Keratinocyte (primary cell): ENCODE data around the gene SH2D2A. TPM values are rescaled to one million over a fixed set of nuclear protein-coding genes. Genes with fewer than 3 reads are reported as not detected.

ENCODE experiments used
- DNase-seq: peaks from one replicate; pipeline ENCODE4 v3.0.0-alpha.2; 2011; ENCODE audit warnings: low read depth, missing footprints, low spot score
- FAIRE-seq: peaks from 2 replicates; lab custom pipeline; 2011; peaks lifted over from hg19 to GRCh38; lab: Jason Lieb, UNC
- H2AFZ ChIP-seq: 2 replicates; pipeline ENCODE4 v1.6.0; 2012; ENCODE audit warnings: low read length, control low read depth, inconsistent platforms; ENCODE audit not compliant: control insufficient read depth
- H3K27ac ChIP-seq: 2 replicates; pipeline ENCODE4 v1.5.1; 2011; ENCODE audit warnings: low read length; ENCODE audit not compliant: control insufficient read depth, insufficient read depth
- H3K27me3 ChIP-seq: 3 replicates; pipeline ENCODE4 v1.6.0; 2011; ENCODE audit warnings: low read length; ENCODE audit not compliant: control insufficient read depth, insufficient read depth; ENCODE audit errors: extremely low read depth
- H3K36me3 ChIP-seq, 2 experiments: 2 replicates in 1 of 2; 3 replicates in 1 of 2; pipeline ENCODE4 v1.5.1; 2011; ENCODE audit warnings: low read length in 2 of 2, mild to moderate bottlenecking in 1 of 2; ENCODE audit not compliant: control insufficient read depth in 2 of 2, insufficient read depth in 2 of 2; ENCODE audit errors: extremely low read depth in 1 of 2
- H3K4me1 ChIP-seq: 3 replicates; pipeline ENCODE4 v1.5.1; 2011; ENCODE audit warnings: low read length; ENCODE audit not compliant: control insufficient read depth, insufficient read depth; ENCODE audit errors: extremely low read depth
- H3K4me2 ChIP-seq: 3 replicates; pipeline ENCODE4 v1.6.0; 2011; ENCODE audit warnings: low read depth, low read length; ENCODE audit not compliant: control insufficient read depth, insufficient read depth; ENCODE audit errors: extremely low read depth
- H3K4me3 ChIP-seq, 3 experiments: fragments of 200-600 bp in 1 of 3; sonication (generic) in 1 of 3; 2 replicates in 2 of 3; 3 replicates in 1 of 3; pipeline ENCODE4 v1.5.1; 2011 to 2016; ENCODE audit warnings: low read length in 3 of 3, mild to moderate bottlenecking in 3 of 3, control low read depth in 2 of 3, inconsistent platforms in 1 of 3, low read depth in 1 of 3, mixed read lengths in 1 of 3, mixed run types in 1 of 3, moderate library complexity in 1 of 3; ENCODE audit not compliant: control insufficient read depth in 2 of 3, insufficient read depth in 2 of 3; ENCODE audit errors: extremely low read depth in 1 of 3
- H3K79me2 ChIP-seq: 2 replicates; pipeline ENCODE4 v1.6.0; 2012; ENCODE audit warnings: low read length; ENCODE audit not compliant: control insufficient read depth, insufficient read depth
- H3K9ac ChIP-seq: 3 replicates; pipeline ENCODE4 v1.6.0; 2011; ENCODE audit warnings: low read length; ENCODE audit not compliant: control insufficient read depth, insufficient read depth; ENCODE audit errors: extremely low read depth
- H3K9me1 ChIP-seq: 3 replicates; pipeline ENCODE4 v1.6.0; 2011; ENCODE audit warnings: low read length; ENCODE audit not compliant: control insufficient read depth, insufficient read depth; ENCODE audit errors: extremely low read depth
- H3K9me3 ChIP-seq: 2 replicates; pipeline ENCODE4 v1.5.1; 2012; ENCODE audit warnings: low read depth, low read length; ENCODE audit not compliant: control insufficient read depth
- H4K20me1 ChIP-seq: 3 replicates; pipeline ENCODE4 v1.6.0; 2011; ENCODE audit warnings: low read length; ENCODE audit not compliant: control insufficient read depth, insufficient read depth; ENCODE audit errors: extremely low read depth
- CTCF ChIP-seq, 3 experiments: IDR thresholded peaks in 1 of 3; conservative IDR thresholded peaks in 1 of 3; optimal IDR thresholded peaks in 1 of 3; 2 replicates in 2 of 3; 3 replicates in 1 of 3; pipeline versions ENCODE3 to v1.5.1; 2011; ENCODE audit warnings: low read length in 3 of 3, mild to moderate bottlenecking in 3 of 3, moderate library complexity in 2 of 3, control low read depth in 1 of 3, inconsistent platforms in 1 of 3; ENCODE audit not compliant: insufficient read depth in 2 of 3; ENCODE audit errors: extremely low read depth in 1 of 3
- EZH2 ChIP-seq: IDR thresholded peaks from one replicate; pipeline ENCODE4 v1.6.1; 2012; ENCODE audit warnings: inconsistent platforms, mild to moderate bottlenecking, low read length, moderate library complexity
- dilution Hi-C: fragments of 300-500 bp; cut with MboI; formaldehyde crosslinking; loops from one replicate; pipeline ENCODE4 v1.7.0; 2020; ENCODE audit warnings: low sequenced_read_pairs; ENCODE audit not compliant: extremely low pct_ligation_motif_present
- polyA plus RNA-seq, 5 experiments: library from polyadenylated mRNA; depleted of rRNA in 3 of 5; stranded (reverse) in 3 of 5; stranded (forward) in 1 of 5; unstranded in 1 of 5; fragments of >200 nt; gene quantifications; 1 replicate in 1 of 5; 2 replicates in 3 of 5; 3 replicates in 1 of 5; pipeline versions ENCODE4 v1.2.1 to v1.2.3, GENCODE V29; 2011 to 2012; ENCODE audit warnings: missing spikeins in 2 of 5, low read depth in 1 of 5, low replicate concordance in 1 of 5

Gene SH2D2A
- polyA plus RNA-seq, 1 donor (not counting 4 experiments of a cell fraction or from before 2014, with no cell fraction given) = 2.5 TPM

GRCh38 chr1:156788136-156788535 is 28.5 kb downstream of the SH2D2A start:
- Histone ChIP-seq H3K27ac (no peak overlapping the region), H4K20me1 (no peaks in the 10 kb centered on the region), H3K9ac (no peak overlapping the region), H3K9me1 (no peaks in the 10 kb centered on the region), H3K9me3 (no peaks in the 10 kb centered on the region), H3K4me3 (no peak overlapping the region), H3K79me2 (peaks cover 23% of the 10 kb centered on the region), H2AFZ (no peak overlapping the region), H3K4me1 (no peaks in the 10 kb centered on the region), H3K27me3 (no peaks in the 10 kb centered on the region), H3K4me2 (no peak overlapping the region), H3K36me3 (peaks cover 26 to 30% of the 10 kb centered on the region in 2 experiments)
- no peak for FAIRE-seq
- DNase-seq = no peak
- dilution Hi-C loops = no loop called here
- no peak for TF ChIP-seq CTCF (optimal IDR thresholded peaks at IDR 0.05 in 1 of 3, IDR thresholded peaks at IDR 0.05 in 1 of 3, conservative IDR thresholded peaks at IDR 0.05 in 1 of 3; ENCODE audit: extremely low read depth in 1 of 3, insufficient read depth in 2 of 3, low read length in 3 of 3)
- TF ChIP-seq EZH2 = no peak

DNA sequence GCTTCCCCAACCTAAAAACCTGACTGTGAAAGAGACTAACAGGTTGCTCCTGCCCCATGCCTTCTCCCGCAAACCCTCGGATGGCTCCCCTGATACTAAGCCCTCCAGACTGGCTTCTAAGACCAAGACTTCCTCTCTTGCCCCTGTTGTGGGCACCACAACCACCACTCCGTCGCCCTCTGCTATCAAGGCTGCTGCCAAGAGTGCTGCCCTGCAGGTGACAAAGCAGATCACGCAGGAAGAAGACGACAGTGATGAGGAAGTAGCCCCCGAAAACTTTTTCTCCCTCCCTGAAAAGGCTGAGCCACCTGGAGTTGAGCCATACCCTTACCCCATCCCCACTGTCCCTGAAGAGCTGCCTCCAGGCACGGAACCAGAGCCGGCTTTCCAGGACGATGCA is 30.0 kb downstream of the SH2D2A start:
- no peaks in the 10 kb centered on the region for H3K4me1 ChIP-seq
- no peaks in the 10 kb centered on the region for H3K27me3 ChIP-seq
- no peaks in the 10 kb centered on the region for H3K9me3 ChIP-seq
- no peak overlapping the region for H3K4me2 ChIP-seq
- no peak overlapping the region for H3K4me3 ChIP-seq
- H3K79me2 ChIP-seq = peaks cover 35% of the 10 kb centered on the region
- no peaks in the 10 kb centered on the region for H3K9me1 ChIP-seq
- H3K27ac ChIP-seq = no peak overlapping the region
- peaks cover 21 to 31% of the 10 kb centered on the region in 2 experiments for H3K36me3 ChIP-seq
- peaks cover 3% of the 10 kb centered on the region for H4K20me1 ChIP-seq
- TF ChIP-seq CTCF (optimal IDR thresholded peaks at IDR 0.05 in 1 of 3, IDR thresholded peaks at IDR 0.05 in 1 of 3, conservative IDR thresholded peaks at IDR 0.05 in 1 of 3; ENCODE audit: extremely low read depth in 1 of 3, insufficient read depth in 2 of 3, low read length in 3 of 3) (no peak), EZH2 (no peak)
- dilution Hi-C loops = no loop called here
- H3K9ac ChIP-seq = no peak overlapping the region
- FAIRE-seq = no peak
- no peak for DNase-seq
- no peak overlapping the region for H2AFZ ChIP-seq
